Measurements from ENCODE around the gene PKD2L1.

- no peak for TF ChIP-seq SREBF2 (IDR thresholded peaks at IDR 0.05; ENCODE audit: low read length)
- no peak for TF ChIP-seq MYC (IDR thresholded peaks at IDR 0.05; ENCODE audit: insufficient read depth, insufficient read length, insufficient replicate concordance, low read length, severe bottlenecking)
- no peak for TF ChIP-seq CBFB (IDR thresholded peaks at IDR 0.05; ENCODE audit: low read depth)
- no peak for TF ChIP-seq CTCF (IDR thresholded peaks at IDR 0.05 in 2 of 3, conservative IDR thresholded peaks at IDR 0.05 in 1 of 3; ENCODE audit: control insufficient read depth in 2 of 3, extremely low read depth in 1 of 3, insufficient read depth in 1 of 3, low read depth in 3 of 3, low read length in 3 of 3)
- no peak for TF ChIP-seq CHD4 (IDR thresholded peaks at IDR 0.05)
- no peak for TF ChIP-seq POLR2AphosphoS5 (IDR thresholded peaks at IDR 0.05; ENCODE audit: low read length)
- no peak for TF ChIP-seq CREM (IDR thresholded peaks at IDR 0.05; ENCODE audit: low read depth)
- no peak for TF ChIP-seq SUZ12 (IDR thresholded peaks at IDR 0.05; ENCODE audit: unreplicated experiment)
- no peak for TF ChIP-seq JUND (IDR thresholded peaks at IDR 0.05; ENCODE audit: low read depth, low read length)
Observed at GRCh38 chr10:100304414-100304813, 25.6 kb downstream of the PKD2L1 start.
